K562 (cell line): ENCODE results near the gene GEMIN7.

Source experiments
- CHD2 ChIP-seq: IDR thresholded peaks from 2 replicates; pipeline ENCODE4 v1.6.1; 2011; ENCODE audit warnings: low read depth, low read length
- CHD4 ChIP-seq: fragments of 200-600 bp; sonication (generic); IDR thresholded peaks from 3 replicates; pipeline ENCODE4 v1.6.1; 2012; ENCODE audit warnings: low read depth, mild to moderate bottlenecking, mixed read lengths, low read length, inconsistent platforms; ENCODE audit not compliant: insufficient read depth, insufficient replicate concordance, poor library complexity, severe bottlenecking
- MED1 ChIP-seq: sonication (generic); formaldehyde crosslinking; IDR thresholded peaks from 2 replicates; pipeline ENCODE4 v1.8.1; 2023; ENCODE audit warnings: missing genetic modification reagents, borderline replicate concordance
- POLR2AphosphoS5 ChIP-seq: IDR thresholded peaks from 2 replicates; pipeline ENCODE4 v1.6.1; 2011; ENCODE audit warnings: mild to moderate bottlenecking, low read depth, low read length, moderate library complexity; ENCODE audit not compliant: control insufficient read depth, insufficient read depth
- SMAD3 ChIP-seq: fragments of 450-650 bp; formaldehyde crosslinking; conservative IDR thresholded peaks from 2 replicates; pipeline ENCODE4 v1.4.0; 2020; ENCODE audit warnings: mild to moderate bottlenecking
- ZNF274 ChIP-seq: IDR thresholded peaks from 2 replicates; pipeline ENCODE4 v1.6.1; 2011; ENCODE audit warnings: low read depth, mild to moderate bottlenecking, low read length, moderate library complexity, borderline replicate concordance
- ZNF354B ChIP-seq: fragments of 250-450 bp; sonication (Bioruptor Pico); IDR thresholded peaks from 2 replicates; pipeline ENCODE4 v1.4.0; 2020

- TF ChIP-seq SMAD3 (CRISPR knock-in tag): no peak
- no peak for TF ChIP-seq MED1 (CRISPR knock-in tag)
- TF ChIP-seq ZNF354B (CRISPR knock-in tag): no peak
- TF ChIP-seq CHD4: no peak
- no peak for TF ChIP-seq POLR2AphosphoS5
- no peak for TF ChIP-seq ZNF274
- no peak for TF ChIP-seq CHD2
Measured at GRCh38 chr19:45051929-45052579, 27.0 kb upstream of the GEMIN7 start.
